ENCODE results near the gene PSMA2. TPM values are rescaled to one million over a fixed set of nuclear protein-coding genes. Genes with fewer than 3 reads are reported as not detected.

PSMA2 gene
- total and polyA plus RNA-seq, 4 experiments from 2014 or later: 35.6 to 353 (median 144) TPM

GRCh38 chr7:42953994-42954393 is 22.0 kb upstream of the PSMA2 start:
- Mint-ChIP-seq H3K36me3 (peaks cover 2 to 3% of the 10 kb centered on the region in 2 donors), H3K27ac (no peak overlapping the region), H3K4me3 (no peak overlapping the region), H3K27me3 (peaks cover 0 to 3% of the 10 kb centered on the region in 2 donors), H3K4me1 (no peaks in the 10 kb centered on the region), H3K9me3 (peaks cover 0 to 18% (median 13%) of the 10 kb centered on the region in 8 donors)
- ChIA-PET POLR2A (ENCODE audit: partially characterized antibody) (no interaction called here), CTCF (ENCODE audit: partially characterized antibody) (interaction anchor here (3.5 kb wide), 1 partner anchor 13 kb away, joined by 13 read pairs; no protein-coding TSS in a partner anchor)
- DNase-seq: no peak
- Histone ChIP-seq H3K27ac (ENCODE audit: low read depth, low read length) (no peak overlapping the region), H3K36me3 (ENCODE audit: insufficient read depth, low read length) (no peaks in the 10 kb centered on the region), H3K27me3 (ENCODE audit: insufficient read depth, low read length) (no peaks in the 10 kb centered on the region), H3K4me3 (ENCODE audit: low read length in 2 of 2) (no peak overlapping the region), H3K9me3 (ENCODE audit: control insufficient read depth in 1 of 2, low read length in 2 of 2) (no peaks in the 10 kb centered on the region), H3K4me1 (ENCODE audit: insufficient read depth, low read length) (no peaks in the 10 kb centered on the region)
- intact Hi-C loops (cut with micrococcal nuclease): no loop called here

GRCh38 chr7:42952328-42952727 is 20.4 kb upstream of the PSMA2 start:
- POLR2A ChIA-PET (ENCODE audit: partially characterized antibody): no interaction called here
- no peaks in the 10 kb centered on the region for H3K4me1 Mint-ChIP-seq
- peaks cover 2% of the 10 kb centered on the region in 2 donors for H3K36me3 Mint-ChIP-seq
- H3K4me3 Mint-ChIP-seq: no peak overlapping the region
- H3K27ac ChIP-seq (ENCODE audit: low read depth, low read length): no peak overlapping the region
- peaks cover 0 to 3% of the 10 kb centered on the region in 2 donors for H3K27me3 Mint-ChIP-seq
- intact Hi-C loops (cut with micrococcal nuclease): no loop called here
- no peak for DNase-seq
- H3K27me3 ChIP-seq (ENCODE audit: insufficient read depth, low read length): no peaks in the 10 kb centered on the region
- H3K27ac Mint-ChIP-seq: no peak overlapping the region
- no peaks in the 10 kb centered on the region for H3K36me3 ChIP-seq (ENCODE audit: insufficient read depth, low read length)
- CTCF ChIA-PET (ENCODE audit: partially characterized antibody): interaction anchor here (3.5 kb wide), 1 partner anchor 11 kb away, joined by 13 read pairs; no protein-coding TSS in a partner anchor
- no peak overlapping the region for H3K4me3 ChIP-seq (ENCODE audit: low read length in 2 of 2)
- H3K9me3 ChIP-seq (ENCODE audit: control insufficient read depth in 1 of 2, low read length in 2 of 2): no peaks in the 10 kb centered on the region
- no peaks in the 10 kb centered on the region for H3K4me1 ChIP-seq (ENCODE audit: insufficient read depth, low read length)
- H3K9me3 Mint-ChIP-seq: peaks cover 0 to 18% (median 12%) of the 10 kb centered on the region in 8 donors

- H3K36me3 Mint-ChIP-seq: no peaks in the 10 kb centered on the region
- no peak overlapping the region for H3K27ac ChIP-seq (ENCODE audit: low read depth, low read length)
- DNase-seq: no peak
- peaks cover 0 to 1% of the 10 kb centered on the region in 2 donors for H3K27me3 Mint-ChIP-seq
- POLR2A ChIA-PET (ENCODE audit: partially characterized antibody): no interaction called here
- H3K27ac Mint-ChIP-seq: no peak overlapping the region
- no peaks in the 10 kb centered on the region for H3K4me1 ChIP-seq (ENCODE audit: insufficient read depth, low read length)
- H3K36me3 ChIP-seq (ENCODE audit: insufficient read depth, low read length): no peaks in the 10 kb centered on the region
- CTCF ChIA-PET (ENCODE audit: partially characterized antibody): interaction anchor here (1.3 to 1.6 kb wide), 2 partner anchors 9 to 10 kb away, joined by 3 to 6 read pairs; no protein-coding TSS in a partner anchor
- H3K4me3 ChIP-seq (ENCODE audit: low read length in 2 of 2): no peak overlapping the region
- H3K4me3 Mint-ChIP-seq: no peak overlapping the region
- H3K4me1 Mint-ChIP-seq: peaks cover 0 to 7% (median 4%) of the 10 kb centered on the region in 4 donors
- intact Hi-C loops (cut with micrococcal nuclease): no loop called here
- H3K9me3 ChIP-seq (ENCODE audit: control insufficient read depth in 1 of 2, low read length in 2 of 2): no peaks in the 10 kb centered on the region
- no peaks in the 10 kb centered on the region for H3K27me3 ChIP-seq (ENCODE audit: insufficient read depth, low read length)
- peaks cover 0 to 6% (median 4%) of the 10 kb centered on the region in 8 donors for H3K9me3 Mint-ChIP-seq
These were observed 18.4 kb upstream of the PSMA2 start for GRCh38 chr7:42950417-42950816.

GRCh38 chr7:42947521-42947920 is 15.5 kb upstream of the PSMA2 start:
- no peak for DNase-seq
- CTCF ChIA-PET (ENCODE audit: partially characterized antibody): no interaction called here

GRCh38 chr7:42946627-42946950 is 14.6 kb upstream of the PSMA2 start:
- H3K27ac Mint-ChIP-seq: no peak overlapping the region
- H3K9me3 Mint-ChIP-seq: no peaks in the 10 kb centered on the region
- intact Hi-C loops (cut with micrococcal nuclease): no loop called here
- Histone ChIP-seq H3K4me1 (ENCODE audit: insufficient read depth, low read length) (no peaks in the 10 kb centered on the region), H3K4me3 (ENCODE audit: low read length in 2 of 2) (no peak overlapping the region), H3K27ac (ENCODE audit: low read depth, low read length) (no peak overlapping the region), H3K36me3 (ENCODE audit: insufficient read depth, low read length) (no peaks in the 10 kb centered on the region), H3K9me3 (ENCODE audit: control insufficient read depth in 1 of 2, low read length in 2 of 2) (no peaks in the 10 kb centered on the region), H3K27me3 (ENCODE audit: insufficient read depth, low read length) (no peaks in the 10 kb centered on the region)
- peaks cover 0 to 7% (median 4%) of the 10 kb centered on the region in 4 donors for H3K4me1 Mint-ChIP-seq
- no peak overlapping the region for H3K4me3 Mint-ChIP-seq
- H3K36me3 Mint-ChIP-seq: no peaks in the 10 kb centered on the region
- ChIA-PET POLR2A (ENCODE audit: partially characterized antibody) (no interaction called here), CTCF (ENCODE audit: partially characterized antibody) (no interaction called here)
- H3K27me3 Mint-ChIP-seq: peaks cover 0 to 1% of the 10 kb centered on the region in 2 donors
- DNase-seq: no peak

More at GRCh38 chr7:42947521-42947920, 15.5 kb upstream of the PSMA2 start:
- H3K27ac ChIP-seq (ENCODE audit: low read depth, low read length): no peak overlapping the region
- no peaks in the 10 kb centered on the region for H3K36me3 ChIP-seq (ENCODE audit: insufficient read depth, low read length)
- Mint-ChIP-seq H3K27ac (no peak overlapping the region), H3K27me3 (peaks cover 0 to 1% of the 10 kb centered on the region in 2 donors), H3K4me3 (no peak overlapping the region), H3K9me3 (no peaks in the 10 kb centered on the region), H3K36me3 (no peaks in the 10 kb centered on the region), H3K4me1 (peaks cover 0 to 7% (median 4%) of the 10 kb centered on the region in 4 donors)
- POLR2A ChIA-PET (ENCODE audit: partially characterized antibody): no interaction called here
- no peak overlapping the region for H3K4me3 ChIP-seq (ENCODE audit: low read length in 2 of 2)
- intact Hi-C loops (cut with micrococcal nuclease): no loop called here
- H3K4me1 ChIP-seq (ENCODE audit: insufficient read depth, low read length): no peaks in the 10 kb centered on the region
- H3K27me3 ChIP-seq (ENCODE audit: insufficient read depth, low read length): no peaks in the 10 kb centered on the region
- no peaks in the 10 kb centered on the region for H3K9me3 ChIP-seq (ENCODE audit: control insufficient read depth in 1 of 2, low read length in 2 of 2)

- Histone ChIP-seq H3K27me3 (ENCODE audit: insufficient read depth, low read length) (no peaks in the 10 kb centered on the region), H3K27ac (ENCODE audit: low read depth, low read length) (no peak overlapping the region), H3K4me1 (ENCODE audit: insufficient read depth, low read length) (no peaks in the 10 kb centered on the region), H3K9me3 (ENCODE audit: control insufficient read depth in 1 of 2, low read length in 2 of 2) (no peaks in the 10 kb centered on the region), H3K4me3 (ENCODE audit: low read length in 2 of 2) (no peak overlapping the region), H3K36me3 (ENCODE audit: insufficient read depth, low read length) (no peaks in the 10 kb centered on the region)
- peak overlapping the region in 3 of 8 donors; percentile 30 to 35 (median 32) for H3K4me3 Mint-ChIP-seq
- H3K4me1 Mint-ChIP-seq: peaks cover 1 to 11% (median 6%) of the 10 kb centered on the region in 4 donors
- intact Hi-C loops (cut with micrococcal nuclease): no loop called here
- peaks cover 0 to 1% of the 10 kb centered on the region in 2 donors for H3K27me3 Mint-ChIP-seq
- H3K9me3 Mint-ChIP-seq: no peaks in the 10 kb centered on the region
- no peak for DNase-seq
- ChIA-PET CTCF (ENCODE audit: partially characterized antibody) (no interaction called here), POLR2A (ENCODE audit: partially characterized antibody) (no interaction called here)
- H3K36me3 Mint-ChIP-seq: no peaks in the 10 kb centered on the region
- peak overlapping the region in 2 of 7 donors; percentile 13 to 49 for H3K27ac Mint-ChIP-seq
These were observed 14.1 kb upstream of the PSMA2 start for GRCh38 chr7:42945821-42946626.

- Mint-ChIP-seq H3K4me3 (no peak overlapping the region), H3K36me3 (peaks cover 14 to 31% of the 10 kb centered on the region in 2 donors), H3K27me3 (no peaks in the 10 kb centered on the region), H3K4me1 (peaks cover 8 to 25% (median 15%) of the 10 kb centered on the region in 4 donors), H3K9me3 (no peaks in the 10 kb centered on the region), H3K27ac (no peak overlapping the region)
- DNase-seq: peak; percentile 52 to 66 (median 56)
- CTCF ChIA-PET (ENCODE audit: partially characterized antibody): interaction anchor here (0.7 to 3.8 kb wide), 20 partner anchors 9 to 898 kb away, joined by 3 to 59 read pairs (median 6); partner anchors contain the start of genes MRPL32 and PSMA2
- H3K27me3 ChIP-seq (ENCODE audit: insufficient read depth, low read length): no peaks in the 10 kb centered on the region
- intact Hi-C loops (cut with micrococcal nuclease): loop anchor here (1.0 to 2.0 kb wide), 2 partner anchors 320 to 898 kb away; no protein-coding TSS in a partner anchor
- H3K27ac ChIP-seq (ENCODE audit: low read depth, low read length): no peak overlapping the region
- no peak overlapping the region for H3K4me3 ChIP-seq (ENCODE audit: low read length in 2 of 2)
- no peaks in the 10 kb centered on the region for H3K4me1 ChIP-seq (ENCODE audit: insufficient read depth, low read length)
- peaks cover 13% of the 10 kb centered on the region for H3K36me3 ChIP-seq (ENCODE audit: insufficient read depth, low read length)
- POLR2A ChIA-PET (ENCODE audit: partially characterized antibody): interaction anchor here (1.0 to 1.5 kb wide), 2 partner anchors 9 to 29 kb away, joined by 3 to 13 read pairs; partner anchors contain the start of genes MRPL32 and PSMA2
- H3K9me3 ChIP-seq (ENCODE audit: control insufficient read depth in 1 of 2, low read length in 2 of 2): no peaks in the 10 kb centered on the region
These were observed 9.2 kb upstream of the PSMA2 start for GRCh38 chr7:42940985-42941847.
